Prostate gland (tissue), 2 donors: ENCODE measurements around the gene SHC2. TPM values are rescaled to one million over a fixed set of nuclear protein-coding genes. Genes with fewer than 3 reads are reported as not detected.

Experiments used
- DNase-seq: peaks from one replicate; pipeline ENCODE4 v3.0.0-alpha.2; 2019; ENCODE audit warnings: low spot score
- H3K27ac ChIP-seq, 2 donors: fragments of 200-600 bp; sonication (generic); 2 replicates each; pipeline ENCODE4 v1.5.1; 2017 to 2019
- H3K27me3 ChIP-seq: fragments of 200-600 bp; sonication (generic); replicated peaks from 2 replicates; pipeline ENCODE4 v1.5.1; 2019; ENCODE audit not compliant: insufficient read depth
- H3K36me3 ChIP-seq, 2 donors: fragments of 200-600 bp; sonication (generic); 1 replicate in 1 of 2; 2 replicates in 1 of 2; pipeline versions ENCODE4 v1.5.1 to v1.8.1; 2017 to 2019
- H3K4me1 ChIP-seq: fragments of 200-600 bp; sonication (generic); replicated peaks from 2 replicates; pipeline ENCODE4 v1.5.1; 2019
- H3K4me3 ChIP-seq, 2 donors: fragments of 200-600 bp; sonication (generic); 2 replicates each; pipeline ENCODE4 v1.5.1; 2017 to 2019
- H3K9me3 ChIP-seq: fragments of 200-600 bp; sonication (generic); 2 replicates; pipeline ENCODE4 v1.5.1; 2017
- CTCF ChIP-seq, 4 experiments: fragments of 200-600 bp in 2 of 4; fragments of 450-650 bp in 2 of 4; sonication (generic) in 2 of 4; IDR thresholded peaks; 1 replicate in 3 of 4; 2 replicates in 1 of 4; pipeline ENCODE4 v1.5.1; 2016 to 2019; ENCODE audit warnings: antibody characterized with exemption in 4 of 4, mild to moderate bottlenecking in 2 of 4, moderate library complexity in 2 of 4
- POLR2A ChIP-seq: fragments of 450-650 bp; IDR thresholded peaks from one replicate; pipeline ENCODE4 v1.6.1; 2016; ENCODE audit warnings: antibody characterized with exemption, mild to moderate bottlenecking
- POLR2AphosphoS5 ChIP-seq: sonication (generic); formaldehyde crosslinking; IDR thresholded peaks from one replicate; pipeline ENCODE4 v1.6.1; 2017; ENCODE audit warnings: antibody characterized with exemption
- WGBS: methylation state at CpG from one replicate; pipeline ENCODE4 v1.1.5; 2018; 5-methylcytosine and 5-hydroxymethylcytosine counted together
- intact Hi-C: fragments of 100-400 bp; cut with DNase I; formaldehyde crosslinking; loops from one replicate; pipeline ENCODE4 v1.14.2; 2022
- total RNA-seq, 2 donors: library from RNA; depleted of rRNA; stranded (reverse); fragments of >200 nt; gene quantifications; one replicate each; pipeline ENCODE4 v1.1.0, GENCODE V29; 2016

Gene SHC2
- total RNA-seq, 2 donors from 2014 or later, result 52.2 to 83.4 TPM

DNA sequence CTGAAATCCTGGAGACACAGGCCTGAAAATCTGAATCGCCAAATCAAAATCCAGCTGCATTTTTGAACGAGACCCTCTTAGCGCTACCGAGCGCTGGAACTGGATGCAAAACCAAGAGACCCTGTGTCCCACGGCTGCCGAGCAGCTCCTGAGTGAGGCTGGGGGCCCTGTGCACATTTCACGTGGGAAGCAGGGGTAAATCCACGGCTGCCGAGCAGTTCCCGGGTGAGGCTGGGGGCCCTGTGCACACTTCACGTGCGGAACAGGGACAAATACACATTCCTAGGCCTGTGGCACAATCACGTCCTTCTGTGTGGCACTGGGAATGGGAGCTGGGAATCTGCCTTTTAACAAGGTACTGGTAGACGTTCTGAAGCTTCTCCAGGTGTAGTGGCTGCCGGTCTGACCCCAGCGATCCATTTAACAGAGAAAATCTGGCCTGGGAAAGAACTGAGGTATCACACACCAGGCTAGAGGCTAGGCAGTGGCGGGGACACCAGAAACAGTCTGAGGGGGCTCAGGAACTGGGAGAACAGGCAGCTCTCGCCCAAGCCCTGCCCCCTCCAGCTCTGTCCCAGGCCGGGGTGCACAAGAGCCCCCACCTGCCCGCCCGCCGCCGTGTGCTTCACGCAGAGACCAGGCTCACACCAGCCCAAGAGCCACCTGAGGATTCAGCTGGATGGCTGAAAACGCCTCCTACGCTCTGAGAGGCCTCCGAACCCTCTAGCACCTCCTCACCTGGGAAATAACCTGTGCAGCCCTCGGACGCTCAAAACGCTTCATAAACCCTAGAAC is 40.9 kb downstream of the SHC2 start:
- H3K9me3 ChIP-seq, result no peaks in the 10 kb centered on the region
- H3K36me3 ChIP-seq, result no peaks in the 10 kb centered on the region
- no peak overlapping the region for H3K27ac ChIP-seq
- no peak overlapping the region for H3K4me3 ChIP-seq
- 83% methylated on average over 31 of the region's 31 CpGs for WGBS
- intact Hi-C loops, result no loop called here
- no peaks in the 10 kb centered on the region for H3K4me1 ChIP-seq
- no peak for TF ChIP-seq POLR2AphosphoS5
- no peak for TF ChIP-seq POLR2A
- TF ChIP-seq CTCF (IDR thresholded peaks at IDR 0.05), result no peak
- DNase-seq, result no peak
- H3K27me3 ChIP-seq, result no peaks in the 10 kb centered on the region

DNA sequence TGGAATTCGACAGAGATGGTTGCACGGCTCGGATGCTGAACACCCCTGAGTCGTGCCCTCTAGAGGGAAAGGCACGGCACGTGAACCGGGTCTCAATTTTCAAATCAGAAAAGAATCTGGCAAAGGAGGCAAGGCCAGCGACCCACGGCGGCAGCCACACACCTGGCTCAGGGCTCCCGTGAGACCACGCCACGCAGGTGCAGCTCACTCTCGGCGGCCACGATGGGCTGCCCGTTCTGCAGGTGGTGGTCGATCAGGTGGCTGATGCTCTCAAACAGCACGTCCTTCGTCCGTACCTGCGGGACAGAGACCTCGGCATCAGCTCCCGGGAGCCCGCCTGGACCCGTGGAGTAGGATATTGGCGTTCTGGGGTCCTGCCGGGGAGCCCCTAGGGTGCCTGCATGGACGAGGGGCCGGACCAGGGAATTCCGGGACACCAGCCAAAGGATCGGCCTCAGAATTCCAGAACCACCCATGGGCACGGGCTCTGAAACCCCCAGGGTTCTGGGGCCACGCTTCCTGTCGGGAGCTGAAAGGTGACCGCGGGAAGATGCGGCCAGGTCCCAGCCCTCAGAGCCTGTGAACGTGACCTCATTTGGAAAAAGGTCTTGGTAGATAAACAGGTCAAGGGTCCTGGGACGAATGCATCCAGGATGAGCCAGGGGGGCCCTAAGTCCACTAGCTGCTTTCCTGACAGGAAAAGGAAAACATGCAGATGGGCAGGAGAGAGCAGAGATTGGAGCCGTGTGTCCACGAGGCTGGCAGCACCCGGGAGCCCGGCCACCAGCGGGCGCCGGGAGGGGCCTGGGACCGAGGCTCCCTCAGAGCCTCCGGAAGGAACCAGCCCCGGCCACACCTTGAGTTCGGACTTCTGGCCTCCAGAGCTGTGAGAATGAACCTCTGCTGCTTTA is 41.8 kb downstream of the SHC2 start:
- Histone ChIP-seq H3K4me3 (no peak overlapping the region), H3K9me3 (no peaks in the 10 kb centered on the region), H3K36me3 (no peaks in the 10 kb centered on the region), H3K27me3 (no peaks in the 10 kb centered on the region), H3K4me1 (no peaks in the 10 kb centered on the region), H3K27ac (no peak overlapping the region)
- no peak for TF ChIP-seq POLR2AphosphoS5
- TF ChIP-seq POLR2A, result no peak
- TF ChIP-seq CTCF (IDR thresholded peaks at IDR 0.05), result no peak
- no peak for DNase-seq
- 88% methylated on average over 51 of the region's 51 CpGs for WGBS
- intact Hi-C loops, result no loop called here

GRCh38 chr19:416416-416815 is 44.4 kb downstream of the SHC2 start:
- TF ChIP-seq CTCF (IDR thresholded peaks at IDR 0.05) (no peak), POLR2A (no peak), POLR2AphosphoS5 (no peak)
- Histone ChIP-seq H3K27ac (no peak overlapping the region), H3K36me3 (no peaks in the 10 kb centered on the region), H3K4me3 (no peak overlapping the region), H3K4me1 (no peaks in the 10 kb centered on the region), H3K27me3 (no peaks in the 10 kb centered on the region), H3K9me3 (no peaks in the 10 kb centered on the region)
- intact Hi-C loops, result no loop called here
- WGBS, result 83% methylated on average over 13 of the region's 14 CpGs
- no peak for DNase-seq

- no peaks in the 10 kb centered on the region for H3K4me1 ChIP-seq
- TF ChIP-seq POLR2AphosphoS5, result no peak
- TF ChIP-seq CTCF (IDR thresholded peaks at IDR 0.05), result no peak
- no peak for TF ChIP-seq POLR2A
- no peak overlapping the region for H3K4me3 ChIP-seq
- intact Hi-C loops, result no loop called here
- H3K27ac ChIP-seq, result no peak overlapping the region
- H3K27me3 ChIP-seq, result no peaks in the 10 kb centered on the region
- no peaks in the 10 kb centered on the region for H3K36me3 ChIP-seq
- WGBS, result 93% methylated on average over 1 of the region's 1 CpG
- no peak for DNase-seq
- no peaks in the 10 kb centered on the region for H3K9me3 ChIP-seq
These were observed 45.5 kb downstream of the SHC2 start for GRCh38 chr19:415292-415691.
